Neuron (in vitro differentiated cells): ENCODE data around the gene NWD2.
"Not testable (repeated sequence)": the region's sequence is repeated elsewhere in the genome, so short reads cannot be mapped to it uniquely, and the experiment has no call there.

Source experiments
- H2AFZ ChIP-seq: one replicate; pipeline ENCODE4 v1.6.1; 2013; ENCODE audit warnings: low read depth, mild to moderate bottlenecking, inconsistent platforms, low read length, moderate library complexity
- H3K27me3 ChIP-seq: one replicate; pipeline ENCODE4 v1.6.1; 2013; ENCODE audit warnings: low read length; ENCODE audit not compliant: insufficient read depth
- H3K36me3 ChIP-seq: one replicate; pipeline ENCODE4 v1.6.1; 2013; ENCODE audit warnings: low read length; ENCODE audit not compliant: insufficient read depth
- H3K4me1 ChIP-seq: one replicate; pipeline ENCODE4 v1.6.1; 2013; ENCODE audit warnings: low read length; ENCODE audit not compliant: insufficient read depth
- H3K4me3 ChIP-seq: 2 replicates; pipeline ENCODE4 v1.5.1; 2013; ENCODE audit warnings: mild to moderate bottlenecking, low read length, moderate library complexity
- H3K9me3 ChIP-seq: one replicate; pipeline ENCODE4 v1.6.1; 2013; ENCODE audit warnings: low read length

The NWD2 gene

DNA sequence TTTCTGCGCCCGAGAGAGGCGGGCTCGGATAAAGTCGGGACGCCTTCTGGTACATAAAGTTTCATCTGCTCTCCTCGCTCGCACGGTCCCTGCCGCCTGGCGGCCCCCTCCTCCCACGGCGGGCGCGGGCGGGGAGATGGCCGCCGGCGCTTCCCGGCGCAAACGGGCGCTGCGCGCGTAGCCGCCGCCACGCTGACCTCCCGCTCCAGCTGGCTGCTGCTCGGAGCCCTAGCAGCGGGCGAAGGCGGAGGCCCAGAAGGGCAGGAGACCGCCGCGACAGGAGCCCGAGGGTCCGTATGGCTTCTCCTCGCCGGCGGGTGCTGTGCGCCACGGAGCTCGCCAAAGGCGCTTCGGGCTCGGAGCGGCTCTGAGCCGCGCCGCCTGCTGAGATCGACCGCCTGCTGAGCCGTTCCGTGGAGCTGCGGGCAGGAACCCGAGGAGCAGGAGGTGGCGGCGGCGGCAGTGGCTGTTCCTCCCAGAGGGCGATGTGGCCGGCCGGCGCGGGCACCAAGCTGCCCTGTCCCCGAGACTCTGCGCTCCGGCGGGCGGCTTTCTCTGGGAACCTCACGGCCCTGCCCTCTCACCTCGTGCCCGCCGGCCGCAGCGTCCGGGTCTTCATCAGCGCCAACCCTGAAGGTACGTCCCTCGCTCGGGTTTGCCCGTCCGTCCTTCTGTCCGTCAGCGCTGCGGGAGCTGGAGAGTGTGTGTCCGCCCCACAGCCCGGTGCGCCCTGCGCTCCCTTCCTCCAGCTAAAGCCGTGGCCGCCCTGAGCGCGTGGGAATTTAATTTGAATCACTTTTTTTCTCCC lies at the start of gene NWD2:
Gene NWD2 (plus strand): TSS at position 161 of the 808 bp plus-strand sequence. CDS start 325 bp downstream, at position 486.
- H3K4me1 ChIP-seq, result no peaks in the 10 kb centered on the region
- H2AFZ ChIP-seq, result peak within 1 kb of the TSS; percentile 70
- H3K9me3 ChIP-seq, result no peaks in the 10 kb centered on the region
- H3K27me3 ChIP-seq, result peaks cover 65% of the 10 kb centered on the region
- no peaks in the 10 kb centered on the region for H3K36me3 ChIP-seq
- H3K4me3 ChIP-seq, result peak within 1 kb of the TSS; percentile 34

DNA sequence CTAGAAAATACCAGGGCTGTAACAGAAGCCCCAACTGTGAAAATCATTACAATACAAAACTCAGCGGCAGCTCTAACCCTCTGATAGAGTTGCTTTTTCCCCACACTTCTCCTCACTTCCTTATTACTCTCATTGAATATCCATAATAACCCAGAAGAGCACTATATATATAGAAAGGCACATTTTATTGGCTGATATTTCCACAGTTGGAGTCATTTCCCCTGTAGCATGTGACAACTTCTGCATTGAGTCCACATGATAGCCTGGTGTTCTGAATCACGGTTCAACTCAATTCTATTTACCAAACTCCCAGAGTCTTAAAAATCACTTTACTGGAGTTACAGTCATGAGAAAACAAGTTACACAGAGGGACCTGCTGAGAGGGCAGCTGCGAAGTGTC lies 46.6 kb upstream of the NWD2 start:
- no peaks in the 10 kb centered on the region for H3K27me3 ChIP-seq
- no peaks in the 10 kb centered on the region for H3K36me3 ChIP-seq
- H3K4me3 ChIP-seq, result no peak overlapping the region
- no peaks in the 10 kb centered on the region for H3K4me1 ChIP-seq
- no peaks in the 10 kb centered on the region for H3K9me3 ChIP-seq
- H2AFZ ChIP-seq, result no peak overlapping the region

DNA sequence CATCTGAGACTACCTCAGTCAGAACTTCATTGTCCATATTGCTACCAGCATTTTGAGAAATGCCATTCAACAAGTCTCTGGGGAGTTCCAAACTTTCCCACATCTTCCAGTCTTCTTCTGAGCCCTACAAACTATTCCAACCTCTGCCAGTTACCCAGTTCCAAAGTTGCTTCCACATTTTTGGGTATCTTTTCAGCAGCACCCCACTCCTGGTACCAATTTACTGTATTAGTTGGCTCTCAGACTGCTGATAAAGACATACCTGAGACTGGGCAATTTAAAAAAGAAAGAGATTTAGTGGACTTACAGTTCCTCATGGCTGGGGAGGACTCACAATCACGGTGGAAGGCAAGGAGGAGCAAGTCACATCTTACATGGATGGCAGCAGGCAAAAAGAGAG lies 39.8 kb upstream of the NWD2 start:
- H3K27me3 ChIP-seq, H3K4me3 ChIP-seq, H3K4me1 ChIP-seq, H3K36me3 ChIP-seq, H2AFZ ChIP-seq, H3K9me3 ChIP-seq: not testable (repeated sequence)

DNA sequence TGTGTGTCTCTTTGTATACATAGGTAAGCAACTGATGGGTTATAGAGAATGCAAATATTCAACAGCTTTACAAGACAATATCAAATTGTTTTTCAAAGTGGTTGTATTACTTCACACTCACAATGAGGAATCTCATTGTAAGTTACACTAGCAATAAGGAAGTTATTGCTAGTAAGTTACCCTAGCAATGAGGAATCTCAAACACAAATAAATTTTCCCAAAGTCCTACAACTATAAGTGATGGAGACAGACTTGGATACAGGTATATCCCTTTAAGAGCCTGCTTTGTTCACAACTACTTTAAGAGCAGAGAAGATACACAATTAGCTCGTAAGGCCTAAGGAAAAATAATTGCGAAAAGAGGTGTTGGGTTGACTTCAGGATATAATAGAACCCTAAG lies 28.3 kb upstream of the NWD2 start:
- Histone ChIP-seq H3K27me3 (no peaks in the 10 kb centered on the region), H3K4me3 (no peak overlapping the region), H3K9me3 (no peaks in the 10 kb centered on the region), H3K4me1 (no peaks in the 10 kb centered on the region), H2AFZ (no peak overlapping the region), H3K36me3 (no peaks in the 10 kb centered on the region)

GRCh38 chr4:37219242-37219641 lies 25.3 kb upstream of the NWD2 start:
- Histone ChIP-seq H3K9me3 (no peaks in the 10 kb centered on the region), H3K27me3 (no peaks in the 10 kb centered on the region), H3K4me1 (no peaks in the 10 kb centered on the region), H3K4me3 (no peak overlapping the region), H2AFZ (no peak overlapping the region), H3K36me3 (no peaks in the 10 kb centered on the region)

- H2AFZ ChIP-seq, result no peak overlapping the region
- H3K4me1 ChIP-seq, result no peaks in the 10 kb centered on the region
- no peak overlapping the region for H3K4me3 ChIP-seq
- H3K27me3 ChIP-seq, result no peaks in the 10 kb centered on the region
- H3K36me3 ChIP-seq, result no peaks in the 10 kb centered on the region
- no peaks in the 10 kb centered on the region for H3K9me3 ChIP-seq
Observed at GRCh38 chr4:37219990-37220389, 24.6 kb upstream of the NWD2 start.

- Histone ChIP-seq H3K36me3 (no peaks in the 10 kb centered on the region), H3K4me3 (no peak overlapping the region), H2AFZ (no peak overlapping the region), H3K4me1 (no peaks in the 10 kb centered on the region), H3K9me3 (no peaks in the 10 kb centered on the region), H3K27me3 (no peaks in the 10 kb centered on the region)
Observed at GRCh38 chr4:37220685-37221084, 23.9 kb upstream of the NWD2 start.

DNA sequence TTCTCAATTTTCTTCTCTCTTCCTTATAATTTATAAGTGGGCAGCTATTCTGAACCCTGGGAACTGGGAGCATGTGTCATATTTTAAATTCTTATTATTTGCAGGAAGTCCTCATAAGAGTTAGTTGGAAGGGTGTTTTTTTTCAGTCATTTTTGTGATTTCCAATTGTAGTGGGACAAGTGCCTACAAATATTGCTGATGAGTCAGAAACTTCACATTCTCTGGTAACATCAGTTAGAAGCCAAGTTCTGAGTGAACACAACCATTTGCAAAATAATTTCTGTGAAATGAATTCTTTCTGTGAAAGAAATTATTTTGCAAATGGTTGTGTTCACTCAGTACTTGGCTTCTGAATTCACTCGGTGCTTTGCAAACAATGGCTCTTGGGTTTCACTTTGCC lies 20.8 kb upstream of the NWD2 start:
- H3K4me1 ChIP-seq, result no peaks in the 10 kb centered on the region
- H3K36me3 ChIP-seq, result no peaks in the 10 kb centered on the region
- H3K9me3 ChIP-seq, result no peaks in the 10 kb centered on the region
- H3K4me3 ChIP-seq, result no peak overlapping the region
- H3K27me3 ChIP-seq, result no peaks in the 10 kb centered on the region
- H2AFZ ChIP-seq, result no peak overlapping the region

- Histone ChIP-seq H3K27me3 (no peaks in the 10 kb centered on the region), H3K4me1 (no peaks in the 10 kb centered on the region), H3K4me3 (no peak overlapping the region), H3K36me3 (no peaks in the 10 kb centered on the region), H2AFZ (no peak overlapping the region), H3K9me3 (no peaks in the 10 kb centered on the region)
Observed at GRCh38 chr4:37224854-37225253, 19.7 kb upstream of the NWD2 start.

DNA sequence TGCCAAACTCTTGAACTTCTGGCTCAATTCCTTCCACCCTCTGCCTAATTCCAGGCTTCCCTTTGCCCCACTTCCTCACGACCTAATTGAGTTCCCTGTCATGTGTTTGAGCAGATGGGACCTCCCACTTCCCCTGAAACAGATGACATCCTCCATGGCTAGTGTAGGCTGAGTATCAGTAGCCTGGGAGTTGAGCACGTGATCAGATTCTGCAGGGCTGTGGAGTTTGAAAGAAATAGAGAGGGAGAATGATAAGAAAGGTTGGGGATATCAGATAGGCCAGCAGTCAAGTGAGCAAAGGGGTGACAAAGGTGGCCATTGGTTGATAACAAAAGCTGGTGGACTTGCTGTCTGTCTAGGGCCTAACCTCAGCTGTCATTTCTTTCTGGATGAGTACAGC lies 18.8 kb upstream of the NWD2 start:
- Histone ChIP-seq H3K27me3 (no peaks in the 10 kb centered on the region), H2AFZ (no peak overlapping the region), H3K9me3 (no peaks in the 10 kb centered on the region), H3K4me1 (no peaks in the 10 kb centered on the region), H3K36me3 (no peaks in the 10 kb centered on the region), H3K4me3 (no peak overlapping the region)

DNA sequence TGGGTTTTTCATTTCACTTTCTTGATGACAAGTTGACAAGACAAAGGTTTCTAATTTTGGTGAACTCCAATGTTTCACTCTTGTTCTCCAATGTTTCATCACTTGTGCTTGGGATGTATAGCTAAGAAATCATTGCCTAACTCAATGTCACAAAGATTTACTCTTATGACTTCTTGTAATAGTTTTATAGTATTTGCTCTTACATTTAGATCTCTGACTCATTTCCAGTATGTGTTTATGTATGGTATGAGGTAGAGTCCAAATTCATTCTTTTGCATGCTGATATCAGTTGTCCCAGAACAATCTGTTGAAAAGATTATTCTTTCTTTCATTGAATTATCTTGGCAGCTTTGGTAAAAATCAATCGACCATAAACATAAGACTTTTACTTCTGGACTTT lies 12.2 kb upstream of the NWD2 start:
- Histone ChIP-seq H3K4me3 (no peak overlapping the region), H3K9me3 (no peaks in the 10 kb centered on the region), H3K36me3 (no peaks in the 10 kb centered on the region), H2AFZ (no peak overlapping the region), H3K4me1 (no peaks in the 10 kb centered on the region), H3K27me3 (no peaks in the 10 kb centered on the region)

- Histone ChIP-seq H3K36me3 (no peaks in the 10 kb centered on the region), H3K27me3 (peaks cover under 1% of the 10 kb centered on the region), H3K4me3 (no peak overlapping the region), H3K4me1 (no peaks in the 10 kb centered on the region), H3K9me3 (no peaks in the 10 kb centered on the region), H2AFZ (no peak overlapping the region)
Observed at GRCh38 chr4:37236165-37236564, 8.4 kb upstream of the NWD2 start.

GRCh38 chr4:37241647-37242046 lies 2.9 kb upstream of the NWD2 start:
- Histone ChIP-seq H3K27me3 (peaks cover 52% of the 10 kb centered on the region), H3K4me3 (no peak overlapping the region), H3K4me1 (no peaks in the 10 kb centered on the region), H3K36me3 (no peaks in the 10 kb centered on the region), H3K9me3 (no peaks in the 10 kb centered on the region), H2AFZ (no peak overlapping the region)

DNA sequence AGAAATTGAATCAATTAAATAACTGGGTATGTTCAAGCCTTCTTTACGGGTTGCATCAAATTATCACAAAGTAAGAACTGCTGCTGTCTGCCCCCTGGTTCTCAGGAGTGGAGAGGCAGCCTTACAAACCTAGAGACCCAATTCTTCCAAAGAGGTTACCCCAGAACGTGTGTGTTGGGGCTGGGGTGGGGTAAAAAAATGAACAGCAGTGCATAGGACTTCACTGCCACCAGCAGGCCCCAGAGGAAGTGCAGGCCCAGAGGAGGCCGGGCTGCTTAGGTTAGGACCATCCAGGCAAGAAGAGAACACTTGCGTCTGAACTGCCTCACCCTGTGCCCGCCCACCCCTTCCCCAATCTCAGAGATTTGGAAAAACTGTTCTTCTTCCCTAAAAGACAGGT lies 1.5 kb upstream of the NWD2 start:
- Histone ChIP-seq H3K36me3 (no peaks in the 10 kb centered on the region), H3K4me3 (no peak overlapping the region), H2AFZ (no peak overlapping the region), H3K4me1 (no peaks in the 10 kb centered on the region), H3K9me3 (no peaks in the 10 kb centered on the region), H3K27me3 (peaks cover 61% of the 10 kb centered on the region)
